Measurements from ENCODE around the gene KIAA0513.

- TF ChIP-seq, protein P1, sequence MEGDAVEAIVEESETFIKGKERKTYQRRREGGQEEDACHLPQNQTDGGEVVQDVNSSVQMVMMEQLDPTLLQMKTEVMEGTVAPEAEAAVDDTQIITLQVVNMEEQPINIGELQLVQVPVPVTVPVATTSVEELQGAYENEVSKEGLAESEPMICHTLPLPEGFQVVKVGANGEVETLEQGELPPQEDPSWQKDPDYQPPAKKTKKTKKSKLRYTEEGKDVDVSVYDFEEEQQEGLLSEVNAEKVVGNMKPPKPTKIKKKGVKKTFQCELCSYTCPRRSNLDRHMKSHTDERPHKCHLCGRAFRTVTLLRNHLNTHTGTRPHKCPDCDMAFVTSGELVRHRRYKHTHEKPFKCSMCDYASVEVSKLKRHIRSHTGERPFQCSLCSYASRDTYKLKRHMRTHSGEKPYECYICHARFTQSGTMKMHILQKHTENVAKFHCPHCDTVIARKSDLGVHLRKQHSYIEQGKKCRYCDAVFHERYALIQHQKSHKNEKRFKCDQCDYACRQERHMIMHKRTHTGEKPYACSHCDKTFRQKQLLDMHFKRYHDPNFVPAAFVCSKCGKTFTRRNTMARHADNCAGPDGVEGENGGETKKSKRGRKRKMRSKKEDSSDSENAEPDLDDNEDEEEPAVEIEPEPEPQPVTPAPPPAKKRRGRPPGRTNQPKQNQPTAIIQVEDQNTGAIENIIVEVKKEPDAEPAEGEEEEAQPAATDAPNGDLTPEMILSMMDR (IDR thresholded peaks at IDR 0.05 in 8 of 11, conservative IDR thresholded peaks at IDR 0.05 in 3 of 11): peak in 1 of 11 experiments; percentile 25
- TF ChIP-seq POLR2A (IDR thresholded peaks at IDR 0.05) (no peak), POLR2AphosphoS5 (IDR thresholded peaks at IDR 0.05) (no peak)
These were observed 45.2 kb upstream of the KIAA0513 start for GRCh38 chr16:84982434-84982833.

Data from spleen (tissue), 7 donors.